ENCODE results near the gene CDHR4. TPM values are rescaled to one million over a fixed set of nuclear protein-coding genes. Genes with fewer than 3 reads are reported as not detected.

CDHR4 gene
- total and polyA plus RNA-seq, 7 experiments from 2014 or later = 0.29 to 0.62 (median 0.44) TPM; not detected in 4

GRCh38 chr3:49804141-49805041 lies 4.7 kb upstream of the CDHR4 start:
- ChIA-PET CTCF (interaction anchor here (0.6 to 12.8 kb wide), 6 partner anchors 9 to 682 kb away, joined by 3 to 181 read pairs (median 5); partner anchors contain the start of gene UBA7), POLR2A (interaction anchor here (1.3 to 6.1 kb wide), 7 partner anchors 11 to 81 kb away, joined by 3 to 87 read pairs (median 12); partner anchors contain the start of genes GMPPB, IP6K1 and UBA7)
- ATAC-seq = no peak
- Histone ChIP-seq H3K4me1 (ENCODE audit: control insufficient read depth in 2 of 2, insufficient read depth in 2 of 2, low read length in 2 of 2) (peaks cover 11 to 46% of the 10 kb centered on the region in 2 donors), H3K9me3 (ENCODE audit: control insufficient read depth in 2 of 3, low read length in 3 of 3) (no peaks in the 10 kb centered on the region), H3K4me3 (ENCODE audit: low read length) (no peak overlapping the region), H3K27ac (ENCODE audit: low read depth, low read length) (peak overlapping the region; percentile 84), H3K36me3 (ENCODE audit: control insufficient read depth in 2 of 3, insufficient read depth in 3 of 3, low read length in 3 of 3) (peaks cover 0 to 18% (median 0%) of the 10 kb centered on the region in 3 experiments), H3K27me3 (ENCODE audit: control insufficient read depth in 2 of 2, insufficient read depth in 2 of 2, low read length in 2 of 2) (no peaks in the 10 kb centered on the region)
- intact Hi-C loops (cut with micrococcal nuclease) = loop anchor here (5.0 to 10.0 kb wide), 2 partner anchors 423 to 490 kb away; partner anchors contain the start of genes HYAL3 (in 1 of the 2), IFRD2 (in 1 of the 2) and NAA80 (in 1 of the 2)
- Mint-ChIP-seq H3K36me3 (peaks cover 0 to 10% (median 0%) of the 10 kb centered on the region in 5 donors), H3K27ac (peak overlapping the region in 7 of 9 donors; percentile 74 to 96 (median 87)), H3K4me1 (peaks cover 32 to 57% (median 50%) of the 10 kb centered on the region in 7 donors), H3K9me3 (peaks cover 0 to 2% (median 0%) of the 10 kb centered on the region in 11 donors), H3K27me3 (peaks cover 0 to 17% (median 0%) of the 10 kb centered on the region in 5 donors), H3K4me3 (peak overlapping the region; percentile 76 to 95 (median 86))
- no peak for DNase-seq

GRCh38 chr3:49803465-49804140 lies 3.9 kb upstream of the CDHR4 start:
- intact Hi-C loops (cut with micrococcal nuclease) = loop anchor here (1.0 to 10.0 kb wide), 5 partner anchors 10 to 491 kb away; partner anchors contain the start of genes UBA7 (in 2 of the 2), AMIGO3 (in 1 of the 2), HYAL3 (in 1 of the 2) and IFRD2 (in 1 of the 2)
- CTCF ChIA-PET = interaction anchor here (0.6 to 12.8 kb wide), 11 partner anchors 9 to 227 kb away, joined by 3 to 181 read pairs (median 4); partner anchors contain the start of genes IP6K1 and UBA7
- Mint-ChIP-seq H3K4me3 (peak overlapping the region; percentile 76 to 95 (median 86)), H3K9me3 (peaks cover 0 to 2% (median 0%) of the 10 kb centered on the region in 11 donors), H3K27me3 (peaks cover 0 to 20% (median 0%) of the 10 kb centered on the region in 5 donors), H3K4me1 (peaks cover 29 to 54% (median 48%) of the 10 kb centered on the region in 7 donors), H3K27ac (peak overlapping the region in 8 of 9 donors; percentile 3 to 91 (median 65)), H3K36me3 (peaks cover 0 to 10% (median 0%) of the 10 kb centered on the region in 5 donors)
- Histone ChIP-seq H3K36me3 (ENCODE audit: control insufficient read depth in 2 of 3, insufficient read depth in 3 of 3, low read length in 3 of 3) (peaks cover 0 to 11% (median 0%) of the 10 kb centered on the region in 3 experiments), H3K4me3 (ENCODE audit: low read length) (peak overlapping the region; percentile 89), H3K9me3 (ENCODE audit: control insufficient read depth in 2 of 3, low read length in 3 of 3) (no peaks in the 10 kb centered on the region), H3K27me3 (ENCODE audit: control insufficient read depth in 2 of 2, insufficient read depth in 2 of 2, low read length in 2 of 2) (no peaks in the 10 kb centered on the region), H3K27ac (ENCODE audit: low read depth, low read length) (peak overlapping the region; percentile 84), H3K4me1 (ENCODE audit: control insufficient read depth in 2 of 2, insufficient read depth in 2 of 2, low read length in 2 of 2) (peaks cover 11 to 46% of the 10 kb centered on the region in 2 donors)
- peak in 7 of 9 donors; percentile 44 to 62 (median 51) for DNase-seq
- POLR2A ChIA-PET = interaction anchor here (0.6 to 6.1 kb wide), 17 partner anchors 8 to 1330 kb away, joined by 3 to 87 read pairs (median 3); partner anchors contain the start of genes DAG1, IP6K1, RBM6 and TMEM115
- peak; percentile 19 for ATAC-seq

- peaks cover 11 to 41% of the 10 kb centered on the region in 2 donors for H3K4me1 ChIP-seq (ENCODE audit: control insufficient read depth in 2 of 2, insufficient read depth in 2 of 2, low read length in 2 of 2)
- ChIA-PET CTCF (interaction anchor here (0.5 to 12.8 kb wide), 15 partner anchors 8 to 227 kb away, joined by 3 to 181 read pairs (median 5); partner anchors contain the start of genes IP6K1, MON1A and UBA7), POLR2A (interaction anchor here (0.6 to 6.1 kb wide), 18 partner anchors 8 to 1329 kb away, joined by 3 to 87 read pairs (median 3); partner anchors contain the start of genes DAG1, IP6K1, MON1A and RBM6)
- peaks cover 0 to 20% (median 0%) of the 10 kb centered on the region in 5 donors for H3K27me3 Mint-ChIP-seq
- peak within 1 kb of the TSS; percentile 80 to 96 (median 91) for H3K27ac Mint-ChIP-seq
- H3K4me3 ChIP-seq (ENCODE audit: low read length) = peak within 1 kb of the TSS; percentile 89
- intact Hi-C loops (cut with micrococcal nuclease) = loop anchor here (1.0 to 10.0 kb wide), 12 partner anchors 10 to 492 kb away; partner anchors contain the start of genes IP6K1 (in 2 of the 2), MON1A (in 2 of the 2), TRAIP (in 2 of the 2) and UBA7 (in 2 of the 2)
- H3K4me1 Mint-ChIP-seq = peaks cover 23 to 47% (median 41%) of the 10 kb centered on the region in 7 donors
- H3K36me3 ChIP-seq (ENCODE audit: control insufficient read depth in 2 of 3, insufficient read depth in 3 of 3, low read length in 3 of 3) = peaks cover 0 to 5% (median 0%) of the 10 kb centered on the region in 3 experiments
- H3K9me3 Mint-ChIP-seq = peaks cover 0 to 2% (median 0%) of the 10 kb centered on the region in 11 donors
- H3K27me3 ChIP-seq (ENCODE audit: control insufficient read depth in 2 of 2, insufficient read depth in 2 of 2, low read length in 2 of 2) = no peaks in the 10 kb centered on the region
- ATAC-seq = peak; percentile 93
- H3K36me3 Mint-ChIP-seq = peaks cover 0 to 10% (median 0%) of the 10 kb centered on the region in 5 donors
- no peaks in the 10 kb centered on the region for H3K9me3 ChIP-seq (ENCODE audit: control insufficient read depth in 2 of 3, low read length in 3 of 3)
- H3K4me3 Mint-ChIP-seq = peak within 1 kb of the TSS; percentile 82 to 95 (median 90)
- H3K27ac ChIP-seq (ENCODE audit: low read depth, low read length) = peak within 1 kb of the TSS; percentile 84
- peak; percentile 77 to 89 (median 87) for DNase-seq
Measured at GRCh38 chr3:49802719-49803464, 3.2 kb upstream of the CDHR4 start, which contains the start of gene INKA1. Gene INKA1 (plus strand): TSS chr3:49803261. CDS start chr3:49803393, 132 bp downstream.

- Mint-ChIP-seq H3K9me3 (peaks cover 0 to 2% (median 0%) of the 10 kb centered on the region in 11 donors), H3K27me3 (peaks cover 0 to 27% (median 0%) of the 10 kb centered on the region in 5 donors), H3K36me3 (peaks cover 0 to 7% (median 0%) of the 10 kb centered on the region in 5 donors), H3K27ac (no peak overlapping the region), H3K4me3 (peak overlapping the region in 1 of 10 donors; percentile 17), H3K4me1 (peaks cover 17 to 30% (median 23%) of the 10 kb centered on the region in 7 donors)
- no peak overlapping the region for H3K4me3 ChIP-seq (ENCODE audit: low read length)
- H3K27me3 ChIP-seq (ENCODE audit: control insufficient read depth in 2 of 2, insufficient read depth in 2 of 2, low read length in 2 of 2) = no peaks in the 10 kb centered on the region
- H3K36me3 ChIP-seq (ENCODE audit: control insufficient read depth in 2 of 3, insufficient read depth in 3 of 3, low read length in 3 of 3) = peaks cover 0 to 3% (median 0%) of the 10 kb centered on the region in 3 experiments
- ChIA-PET CTCF (interaction anchor here (0.6 to 12.8 kb wide), 3 partner anchors 12 to 38 kb away, joined by 3 to 181 read pairs (median 31); partner anchors contain the start of gene UBA7), POLR2A (interaction anchor here (3.4 to 5.4 kb wide), 2 partner anchors 14 to 38 kb away, joined by 25 to 59 read pairs; partner anchors contain the start of gene IP6K1)
- H3K9me3 ChIP-seq (ENCODE audit: control insufficient read depth in 2 of 3, low read length in 3 of 3) = no peaks in the 10 kb centered on the region
- peaks cover 0 to 24% of the 10 kb centered on the region in 2 donors for H3K4me1 ChIP-seq (ENCODE audit: control insufficient read depth in 2 of 2, insufficient read depth in 2 of 2, low read length in 2 of 2)
- intact Hi-C loops (cut with micrococcal nuclease) = loop anchor here (5.0 to 10.0 kb wide), 2 partner anchors 426 to 494 kb away; partner anchors contain the start of genes HYAL3 (in 1 of the 2), IFRD2 (in 1 of the 2) and NAA80 (in 1 of the 2)
- no peak overlapping the region for H3K27ac ChIP-seq (ENCODE audit: low read depth, low read length)
- no peak for ATAC-seq
- DNase-seq = no peak
Measured at GRCh38 chr3:49801160-49801559, 1.5 kb upstream of the CDHR4 start.

GRCh38 chr3:49799105-49799504 lies 568 bp downstream of the CDHR4 start:
- no peak for ATAC-seq
- H3K4me1 ChIP-seq (ENCODE audit: control insufficient read depth in 2 of 2, insufficient read depth in 2 of 2, low read length in 2 of 2) = peaks cover 0 to 5% of the 10 kb centered on the region in 2 donors
- H3K9me3 ChIP-seq (ENCODE audit: control insufficient read depth in 2 of 3, low read length in 3 of 3) = no peaks in the 10 kb centered on the region
- H3K4me3 Mint-ChIP-seq = no peak overlapping the region
- no peak overlapping the region for H3K4me3 ChIP-seq (ENCODE audit: low read length)
- peaks cover 0 to 3% (median 0%) of the 10 kb centered on the region in 3 experiments for H3K36me3 ChIP-seq (ENCODE audit: control insufficient read depth in 2 of 3, insufficient read depth in 3 of 3, low read length in 3 of 3)
- peaks cover 0 to 2% (median 0%) of the 10 kb centered on the region in 5 donors for H3K36me3 Mint-ChIP-seq
- CTCF ChIA-PET = interaction anchor here (12.8 kb wide), 1 partner anchor 40 kb away, joined by 181 read pairs; no protein-coding TSS in a partner anchor
- intact Hi-C loops (cut with micrococcal nuclease) = no loop called here
- POLR2A ChIA-PET = interaction anchor here (5.4 kb wide), 1 partner anchor 40 kb away, joined by 59 read pairs; no protein-coding TSS in a partner anchor
- DNase-seq = no peak
- H3K27ac ChIP-seq (ENCODE audit: low read depth, low read length) = no peak overlapping the region
- no peak overlapping the region for H3K27ac Mint-ChIP-seq
- peaks cover 8 to 12% (median 10%) of the 10 kb centered on the region in 7 donors for H3K4me1 Mint-ChIP-seq
- no peaks in the 10 kb centered on the region for H3K9me3 Mint-ChIP-seq
- H3K27me3 Mint-ChIP-seq = peaks cover 0 to 28% (median 0%) of the 10 kb centered on the region in 5 donors
- H3K27me3 ChIP-seq (ENCODE audit: control insufficient read depth in 2 of 2, insufficient read depth in 2 of 2, low read length in 2 of 2) = no peaks in the 10 kb centered on the region

Measured in naive thymus-derived CD4-positive, alpha-beta T cell (primary cell).